Brain microvascular endothelial cell (primary cell): ENCODE measurements around the gene PXDN.
"Not testable (repeated sequence)": the region's sequence is repeated elsewhere in the genome, so short reads cannot be mapped to it uniquely, and the experiment has no call there.

ENCODE experiments used
- DNase-seq: peaks from one replicate; pipeline ENCODE4 v3.0.0-alpha.2; 2020
- H3K27ac ChIP-seq: fragments of 250-450 bp; sonication (Bioruptor Pico); 2 replicates; pipeline ENCODE4 v1.5.1; 2020; ENCODE audit warnings: mild to moderate bottlenecking, moderate library complexity
- H3K27me3 ChIP-seq: fragments of 250-450 bp; sonication (Bioruptor Pico); replicated peaks from 2 replicates; pipeline ENCODE4 v1.5.1; 2020; ENCODE audit warnings: mild to moderate bottlenecking
- H3K36me3 ChIP-seq: fragments of 250-450 bp; sonication (Bioruptor Pico); replicated peaks from 2 replicates; pipeline ENCODE4 v1.5.1; 2020; ENCODE audit warnings: mild to moderate bottlenecking
- H3K4me3 ChIP-seq: 2 replicates; pipeline ENCODE4 v1.5.1; 2011; ENCODE audit warnings: low read depth, mild to moderate bottlenecking, control low read depth, low read length, moderate library complexity
- CTCF ChIP-seq: IDR thresholded peaks from 2 replicates; pipeline ENCODE4 v1.5.1; 2011; ENCODE audit warnings: low read depth, mild to moderate bottlenecking, moderate library complexity, low read length, control low read depth, inconsistent platforms; ENCODE audit errors: missing control alignments
- in situ Hi-C: cut with HindIII; loops from 2 replicates; pipeline ENCODE4 v1.10.0; 2017; ENCODE audit warnings: low sequenced_read_pairs, low pct_ligation_motif_present

Gene PXDN

GRCh38 chr2:1716441-1716840, 27.9 kb downstream of the PXDN start:
- no peak overlapping the region for H3K4me3 ChIP-seq
- no peak overlapping the region for H3K27ac ChIP-seq

GRCh38 chr2:1716014-1716305, 28.4 kb downstream of the PXDN start:
- H3K27ac ChIP-seq, in situ Hi-C loops, H3K27me3 ChIP-seq, H3K36me3 ChIP-seq, DNase-seq, H3K4me3 ChIP-seq: not testable (repeated sequence)

More at GRCh38 chr2:1716441-1716840, 27.9 kb downstream of the PXDN start:
- Histone ChIP-seq H3K27me3 (no peaks in the 10 kb centered on the region), H3K36me3 (no peaks in the 10 kb centered on the region)
- DNase-seq = no peak
- in situ Hi-C loops = no loop called here
- TF ChIP-seq CTCF = no peak

DNA sequence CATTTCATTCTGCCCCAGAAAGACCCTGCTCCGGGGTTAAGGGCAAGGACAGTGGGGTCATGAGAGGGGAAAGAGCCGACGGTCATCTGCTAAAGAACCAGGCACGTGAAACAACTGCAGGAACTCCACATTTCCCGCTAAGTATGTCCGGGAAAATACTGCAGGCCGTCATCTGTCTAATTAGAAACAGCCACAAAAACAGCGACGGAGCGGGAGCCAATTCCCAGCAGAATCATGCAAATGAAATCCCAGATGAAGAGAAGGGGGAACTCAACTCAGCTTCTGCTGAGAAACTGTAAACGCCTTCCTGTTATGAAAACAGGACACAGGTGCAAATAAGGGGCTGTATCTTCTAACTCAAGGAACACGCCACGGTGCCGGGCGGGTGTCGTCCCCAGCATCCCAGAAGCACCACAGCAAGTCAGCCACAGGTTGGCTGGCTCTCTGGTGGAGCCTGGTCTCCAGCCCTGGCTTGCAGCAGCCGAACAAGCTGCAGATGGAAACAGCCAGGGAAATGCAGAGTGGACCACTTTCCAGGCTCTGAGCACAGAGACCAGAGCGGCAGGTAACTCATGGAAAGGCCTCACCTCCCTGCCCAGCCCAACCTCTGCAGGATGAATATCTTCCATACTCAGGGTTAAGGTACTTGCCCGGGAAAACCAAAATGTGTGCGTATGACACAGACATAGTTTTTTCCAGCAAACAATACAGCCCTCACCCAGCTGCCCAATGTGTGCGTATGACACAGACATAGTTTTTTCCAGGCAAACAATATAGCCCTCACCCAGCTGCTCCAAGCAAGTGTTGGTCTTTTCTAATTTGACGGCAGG, 28.9 kb downstream of the PXDN start:
- no peak for DNase-seq
- TF ChIP-seq CTCF = no peak
- no peak overlapping the region for H3K27ac ChIP-seq

DNA sequence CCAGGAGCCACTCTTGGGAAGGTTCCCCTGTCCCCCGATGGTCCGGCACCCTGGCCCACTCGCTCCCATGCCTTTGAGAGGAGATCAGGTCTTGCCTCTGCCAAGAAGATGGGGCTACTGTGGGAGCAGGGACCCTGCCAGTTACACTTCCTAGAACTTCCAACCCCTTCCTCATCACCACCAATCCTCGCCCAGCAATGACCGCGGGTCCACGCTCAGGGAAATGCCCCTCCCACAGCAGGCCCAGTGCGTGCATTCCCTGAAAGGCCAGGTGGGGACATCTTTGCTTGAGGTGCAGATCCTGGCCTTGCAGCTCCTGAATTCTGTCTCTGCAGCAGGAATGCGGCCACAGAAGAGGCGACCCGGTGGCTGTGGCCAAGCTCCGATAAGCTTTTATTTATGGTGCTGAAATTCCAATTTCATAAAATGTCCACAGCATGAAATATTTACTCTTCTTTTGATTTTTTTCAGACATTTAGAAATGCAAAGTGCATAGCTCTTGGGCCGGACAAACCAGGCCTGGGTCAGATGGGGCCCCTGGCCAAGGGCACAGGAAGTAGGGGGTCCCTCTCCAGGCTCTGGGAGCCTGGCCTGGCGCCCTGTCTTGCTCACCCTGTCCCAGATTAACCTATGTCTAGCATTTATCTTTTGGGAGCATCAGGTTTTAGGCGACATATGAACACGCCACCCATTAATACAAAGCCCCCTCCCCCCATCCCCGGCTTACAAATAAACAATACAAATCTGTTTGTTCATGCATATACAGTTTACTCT, 29.8 kb downstream of the PXDN start:
- Histone ChIP-seq H3K27ac (no peak overlapping the region), H3K4me3 (no peak overlapping the region), H3K27me3 (no peaks in the 10 kb centered on the region), H3K36me3 (no peaks in the 10 kb centered on the region)
- in situ Hi-C loops = no loop called here
- DNase-seq = no peak
- TF ChIP-seq CTCF = no peak

More for the DNA sequence above, 28.9 kb downstream of the PXDN start:
- Histone ChIP-seq H3K4me3 (no peak overlapping the region), H3K36me3 (no peaks in the 10 kb centered on the region), H3K27me3 (no peaks in the 10 kb centered on the region)
- in situ Hi-C loops = no loop called here

DNA sequence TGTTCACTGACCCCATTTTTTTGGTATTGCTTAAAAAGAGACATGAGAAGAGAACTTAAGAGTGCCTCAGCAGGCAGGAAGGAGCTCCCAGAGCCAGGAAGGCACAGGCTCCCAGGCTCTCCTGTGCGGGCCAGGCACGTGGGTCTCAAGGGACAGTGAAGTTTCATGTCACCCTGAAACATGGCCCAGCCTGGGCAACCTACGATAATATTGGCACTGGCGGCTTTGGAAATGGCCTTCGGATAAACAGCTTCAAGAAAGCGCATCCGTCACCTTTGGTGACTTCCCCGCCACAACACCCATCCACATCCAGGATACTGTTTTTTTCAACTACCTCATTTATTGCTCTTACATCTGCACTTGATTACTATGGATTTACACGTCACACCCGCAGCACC, 30.5 kb downstream of the PXDN start:
- Histone ChIP-seq H3K27ac (no peak overlapping the region), H3K36me3 (no peaks in the 10 kb centered on the region), H3K27me3 (no peaks in the 10 kb centered on the region), H3K4me3 (no peak overlapping the region)
- no peak for TF ChIP-seq CTCF
- DNase-seq = no peak
- in situ Hi-C loops = no loop called here

DNA sequence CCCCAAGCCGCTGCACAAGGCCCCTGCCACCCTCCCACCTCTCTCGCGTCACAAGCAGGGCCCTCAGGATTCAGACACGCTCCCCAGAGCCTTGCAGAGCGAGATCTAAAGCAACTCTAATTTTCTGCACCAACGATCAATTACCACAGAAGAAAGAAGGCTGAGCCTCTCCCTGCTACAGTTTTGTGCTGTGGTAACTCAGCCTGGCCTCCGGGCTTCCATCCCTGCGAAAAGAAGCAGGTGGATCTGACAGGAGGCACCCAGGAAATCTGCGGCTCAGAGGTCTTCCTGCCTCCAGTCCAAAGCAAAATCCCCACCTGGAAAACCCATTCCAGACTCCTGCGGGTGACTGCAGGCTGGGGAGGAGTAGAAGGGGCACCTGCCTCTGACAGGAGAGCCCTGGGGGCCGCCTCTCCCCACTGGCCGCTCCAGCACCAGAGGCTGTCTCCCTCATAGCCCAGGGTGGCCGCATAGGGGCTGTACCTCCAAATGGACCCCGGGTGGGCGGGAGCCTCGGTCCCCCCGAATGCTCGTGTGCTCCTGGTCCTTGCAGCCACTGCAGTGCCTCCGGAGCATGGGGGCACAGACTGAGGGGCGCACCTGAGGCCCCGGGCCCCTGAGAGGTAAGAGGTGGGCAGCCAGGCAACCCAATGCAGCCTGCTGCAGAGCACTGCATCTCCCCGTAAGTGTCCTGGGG, 31.0 kb downstream of the PXDN start:
- H3K4me3 ChIP-seq = no peak overlapping the region
- in situ Hi-C loops = no loop called here
- H3K27ac ChIP-seq = no peak overlapping the region
- no peak for TF ChIP-seq CTCF
- H3K36me3 ChIP-seq = no peaks in the 10 kb centered on the region
- DNase-seq = no peak
- no peaks in the 10 kb centered on the region for H3K27me3 ChIP-seq
